Measurements from ENCODE around the gene LPCAT4. TPM values are rescaled to one million over a fixed set of nuclear protein-coding genes. Genes with fewer than 3 reads are reported as not detected.

Gene LPCAT4
- total RNA-seq, 2 experiments from 2014 or later: 112 to 119 TPM

- Mint-ChIP-seq H3K27me3 (no peaks in the 10 kb centered on the region), H3K36me3 (peaks cover 21% of the 10 kb centered on the region), H3K27ac (no peak overlapping the region), H3K9me3 (no peaks in the 10 kb centered on the region), H3K4me1 (peaks cover 28% of the 10 kb centered on the region), H3K4me3 (peak overlapping the region; percentile 4)
- DNase-seq (no peak), ATAC-seq (ENCODE audit: low read depth) (no peak)
- POLR2A ChIA-PET: interaction anchor here (0.7 to 1.2 kb wide), 2 partner anchors 13 to 28 kb away, joined by 4 to 12 read pairs; partner anchors contain the start of gene LPCAT4
These were observed 27.1 kb downstream of the LPCAT4 start for GRCh38 chr15:34339946-34340345.

DNA sequence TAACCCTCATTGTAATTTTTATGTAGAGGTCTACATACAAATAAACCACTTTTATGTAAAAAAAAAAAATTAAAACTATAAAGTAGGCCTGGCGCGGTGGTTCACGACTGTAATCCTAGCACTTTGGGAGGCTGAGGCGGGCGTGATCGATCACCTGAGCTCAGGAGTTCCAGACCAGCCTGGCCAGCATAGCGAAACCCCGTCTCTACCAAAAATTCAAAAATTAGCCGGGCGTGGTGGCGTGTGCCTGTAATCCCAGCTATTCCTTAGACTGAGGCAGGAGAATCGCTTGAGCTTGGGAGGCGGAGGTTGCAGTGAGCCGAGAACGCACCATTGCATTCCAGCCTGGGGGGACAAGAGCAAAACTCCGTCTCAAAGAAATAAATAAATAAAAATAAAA lies 28.6 kb downstream of the LPCAT4 start:
- no peaks in the 10 kb centered on the region for H3K27me3 Mint-ChIP-seq
- POLR2A ChIA-PET: interaction anchor here (0.8 to 5.3 kb wide), 11 partner anchors 11 to 245 kb away, joined by 3 to 66 read pairs (median 4); partner anchors contain the start of genes GOLGA8B, KATNBL1 and LPCAT4
- no peak overlapping the region for H3K27ac Mint-ChIP-seq
- peaks cover 21% of the 10 kb centered on the region for H3K36me3 Mint-ChIP-seq
- H3K9me3 Mint-ChIP-seq: no peaks in the 10 kb centered on the region
- DNase-seq (no peak), ATAC-seq (ENCODE audit: low read depth) (no peak)
- peak overlapping the region; percentile 82 for H3K4me3 Mint-ChIP-seq
- H3K4me1 Mint-ChIP-seq: peaks cover 40% of the 10 kb centered on the region

DNA sequence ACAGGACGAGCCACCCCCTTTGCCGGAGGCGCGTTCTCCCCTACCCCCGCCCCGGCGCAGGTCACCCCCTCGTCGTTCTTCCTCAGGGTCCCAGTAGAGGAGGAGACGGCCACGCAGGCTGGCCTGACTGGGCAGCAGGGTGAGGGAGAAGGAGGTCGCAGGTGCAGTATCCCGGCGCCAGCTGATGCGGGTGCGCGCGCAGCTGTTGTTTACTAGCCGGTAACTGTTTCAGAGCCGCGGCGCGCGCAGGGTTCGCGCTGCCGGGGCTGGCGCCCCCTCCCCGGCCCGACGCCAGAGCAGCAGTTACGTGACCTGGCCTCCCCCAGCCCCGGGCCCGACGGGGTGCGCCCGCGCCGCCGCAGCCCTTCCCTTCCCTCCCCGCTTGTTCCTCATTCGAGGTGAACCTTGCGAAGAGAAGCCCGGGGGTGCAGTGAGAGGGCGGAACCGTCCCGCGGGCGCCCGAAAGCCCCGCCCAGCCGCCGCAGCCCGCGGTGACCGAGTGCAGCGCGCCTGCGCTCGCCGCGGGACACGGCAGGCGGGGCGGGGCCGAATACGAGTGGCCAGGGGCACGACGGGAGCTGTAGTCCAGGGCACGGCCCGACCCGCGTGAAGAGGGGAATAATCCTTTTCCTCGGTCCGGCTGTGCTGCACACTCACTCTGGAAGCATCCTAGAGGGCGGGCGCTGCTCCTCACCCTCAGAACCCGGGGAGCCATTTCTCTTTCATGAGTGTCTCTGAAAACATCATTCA lies 29.3 kb downstream of the LPCAT4 start, which contains the start of gene SLC12A6:
Gene SLC12A6 (minus strand): TSS at position 225 of the 750 bp plus-strand sequence. CDS start 1,101 bp downstream, outside the sequence.
- POLR2A ChIA-PET: interaction anchor here (0.8 to 5.3 kb wide), 12 partner anchors 10 to 246 kb away, joined by 3 to 66 read pairs (median 4); partner anchors contain the start of genes EMC7, GOLGA8B, KATNBL1 and LPCAT4
- ATAC-seq (ENCODE audit: low read depth) (peak; percentile 84), DNase-seq (peak; percentile 98)
- Mint-ChIP-seq H3K27me3 (no peaks in the 10 kb centered on the region), H3K9me3 (no peaks in the 10 kb centered on the region), H3K4me3 (peak within 1 kb of the TSS; percentile 96), H3K4me1 (peaks cover 40% of the 10 kb centered on the region), H3K36me3 (peaks cover 21% of the 10 kb centered on the region), H3K27ac (peak within 1 kb of the TSS; percentile 99)

- DNase-seq (no peak), ATAC-seq (ENCODE audit: low read depth) (peak; percentile 9)
- Mint-ChIP-seq H3K36me3 (peaks cover 19% of the 10 kb centered on the region), H3K27me3 (no peaks in the 10 kb centered on the region), H3K9me3 (no peaks in the 10 kb centered on the region), H3K4me3 (peak overlapping the region; percentile 96), H3K4me1 (peaks cover 43% of the 10 kb centered on the region), H3K27ac (peak overlapping the region; percentile 99)
- POLR2A ChIA-PET: interaction anchor here (1.0 to 5.3 kb wide), 9 partner anchors 10 to 236 kb away, joined by 3 to 66 read pairs (median 5); partner anchors contain the start of genes EMC7, KATNBL1, LPCAT4 and PGBD4
These were observed 29.9 kb downstream of the LPCAT4 start for GRCh38 chr15:34336991-34337556.

- Mint-ChIP-seq H3K36me3 (peaks cover 14% of the 10 kb centered on the region), H3K27ac (peak overlapping the region; percentile 99)
- DNase-seq: no peak
These were observed 30.6 kb downstream of the LPCAT4 start for GRCh38 chr15:34336231-34336990.

DNA sequence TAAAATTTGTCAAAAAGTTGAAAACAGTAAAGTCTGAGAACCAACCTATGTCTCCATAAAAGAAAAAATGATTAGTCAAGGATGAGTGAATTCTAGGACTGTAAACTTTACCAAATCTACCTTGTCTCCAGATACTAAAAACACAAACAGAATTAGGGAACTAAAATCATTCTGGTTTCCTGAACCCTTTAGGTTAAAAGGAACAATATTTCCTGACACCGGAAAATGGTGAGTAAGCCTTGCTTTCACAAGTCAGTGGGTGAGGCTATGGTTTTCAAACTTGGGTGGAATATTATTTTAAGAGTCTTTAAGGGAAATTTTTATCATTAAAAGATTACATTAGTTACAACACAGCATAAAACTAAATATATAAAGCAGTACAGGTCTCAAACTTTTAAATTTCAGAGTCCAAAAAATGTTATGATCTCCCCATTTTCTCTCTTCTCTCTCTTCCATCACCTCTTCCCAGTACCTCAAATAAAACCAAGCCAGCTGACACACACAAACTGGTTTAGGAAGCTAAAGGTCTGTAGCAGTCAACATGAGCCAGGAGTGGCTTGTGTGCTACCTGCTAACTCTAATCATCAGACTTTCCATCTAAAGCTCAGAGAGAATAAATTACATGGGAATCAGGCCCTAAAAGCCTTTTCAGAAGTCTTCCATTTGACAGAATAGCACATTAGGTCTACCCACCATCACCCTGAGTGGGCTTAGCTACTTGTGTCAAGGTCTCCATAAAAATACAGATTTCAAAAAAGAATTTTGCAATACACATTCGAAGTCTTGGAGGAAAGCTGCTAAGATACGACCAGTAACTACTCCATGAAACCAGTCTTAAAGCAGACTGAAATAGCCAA lies 31.6 kb downstream of the LPCAT4 start:
- no peak for DNase-seq
- peaks cover 7% of the 10 kb centered on the region for H3K36me3 Mint-ChIP-seq
- peak overlapping the region; percentile 96 for H3K4me3 Mint-ChIP-seq
- peak overlapping the region; percentile 99 for H3K27ac Mint-ChIP-seq
- POLR2A ChIA-PET: interaction anchor here (0.6 to 5.3 kb wide), 6 partner anchors 8 to 717 kb away, joined by 3 to 66 read pairs (median 20); partner anchors contain the start of gene LPCAT4
- ATAC-seq (ENCODE audit: low read depth): no peak
- no peaks in the 10 kb centered on the region for H3K27me3 Mint-ChIP-seq
- H3K4me1 Mint-ChIP-seq: peaks cover 46% of the 10 kb centered on the region
- no peaks in the 10 kb centered on the region for H3K9me3 Mint-ChIP-seq

More at GRCh38 chr15:34336231-34336990, 30.6 kb downstream of the LPCAT4 start:
- Mint-ChIP-seq H3K4me1 (peaks cover 43% of the 10 kb centered on the region), H3K4me3 (peak overlapping the region; percentile 96), H3K9me3 (no peaks in the 10 kb centered on the region), H3K27me3 (no peaks in the 10 kb centered on the region)
- ATAC-seq (ENCODE audit: low read depth): no peak
- POLR2A ChIA-PET: interaction anchor here (0.6 to 5.3 kb wide), 5 partner anchors 9 to 716 kb away, joined by 3 to 66 read pairs (median 34); partner anchors contain the start of gene LPCAT4

DNA sequence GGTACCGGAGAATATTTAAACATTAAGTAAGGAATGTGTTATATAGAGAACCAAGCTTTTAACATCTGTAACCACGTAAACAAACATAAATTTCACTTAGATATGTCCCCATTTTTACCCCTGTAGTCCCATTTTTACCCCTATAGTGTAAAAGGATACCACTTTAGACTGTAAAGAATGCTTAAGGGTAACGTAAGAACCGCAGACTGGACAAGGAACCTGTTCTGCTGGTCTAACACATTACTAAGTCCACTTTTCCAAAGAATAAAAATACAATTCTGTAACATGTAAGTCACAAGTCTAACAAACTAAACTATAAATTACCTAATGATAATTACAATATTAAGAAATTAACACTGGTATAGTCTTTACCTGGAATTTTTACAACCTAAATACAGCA lies 32.3 kb downstream of the LPCAT4 start:
- no peaks in the 10 kb centered on the region for H3K27me3 Mint-ChIP-seq
- POLR2A ChIA-PET: interaction anchor here (1.0 to 5.3 kb wide), 3 partner anchors 9 to 32 kb away, joined by 3 to 34 read pairs (median 4); partner anchors contain the start of gene LPCAT4
- peak overlapping the region; percentile 96 for H3K4me3 Mint-ChIP-seq
- ATAC-seq (ENCODE audit: low read depth) (no peak), DNase-seq (no peak)
- peaks cover 2% of the 10 kb centered on the region for H3K36me3 Mint-ChIP-seq
- H3K4me1 Mint-ChIP-seq: peaks cover 47% of the 10 kb centered on the region
- peak overlapping the region; percentile 99 for H3K27ac Mint-ChIP-seq
- no peaks in the 10 kb centered on the region for H3K9me3 Mint-ChIP-seq

DNA sequence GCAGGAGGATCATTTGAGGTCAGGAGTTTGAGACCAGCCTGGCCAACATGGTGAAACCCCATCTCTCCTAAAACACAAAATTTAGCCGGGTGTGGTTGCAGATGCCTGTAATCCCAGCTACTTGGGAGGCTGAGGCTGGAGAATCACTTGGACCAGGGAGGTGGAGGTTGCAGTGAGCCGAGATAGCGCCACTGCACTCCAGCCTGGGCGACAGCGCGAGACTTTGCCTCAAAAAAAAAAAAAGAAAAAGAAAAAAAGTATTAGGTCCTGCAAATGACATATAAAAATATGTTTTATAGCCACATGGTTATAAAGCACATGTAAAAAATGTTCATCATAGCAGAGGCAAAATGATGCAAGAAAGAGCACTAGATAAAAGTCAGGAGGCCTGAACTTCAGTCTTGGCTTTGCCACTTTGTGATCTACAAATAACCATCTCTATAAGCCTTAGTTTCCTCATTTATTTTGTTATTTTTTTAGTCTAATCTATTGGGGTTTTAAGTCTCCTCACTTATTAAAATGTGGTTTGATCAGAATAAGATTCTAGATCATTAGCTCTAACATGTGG lies 34.4 kb downstream of the LPCAT4 start:
- H3K36me3 Mint-ChIP-seq: peaks cover 2% of the 10 kb centered on the region
- DNase-seq (no peak), ATAC-seq (ENCODE audit: low read depth) (no peak)
- peaks cover 59% of the 10 kb centered on the region for H3K4me1 Mint-ChIP-seq
- H3K27me3 Mint-ChIP-seq: no peaks in the 10 kb centered on the region
- H3K27ac Mint-ChIP-seq: peak overlapping the region; percentile 83
- no peaks in the 10 kb centered on the region for H3K9me3 Mint-ChIP-seq
- peak overlapping the region; percentile 45 for H3K4me3 Mint-ChIP-seq
- POLR2A ChIA-PET: interaction anchor here (0.8 kb wide), 1 partner anchor 118 kb away, joined by 3 read pairs; no protein-coding TSS in a partner anchor

GRCh38 chr15:34331809-34332208 lies 35.2 kb downstream of the LPCAT4 start:
- DNase-seq (no peak), ATAC-seq (ENCODE audit: low read depth) (peak; percentile 68)
- Mint-ChIP-seq H3K27ac (peak overlapping the region; percentile 83), H3K36me3 (peaks cover 2% of the 10 kb centered on the region), H3K4me3 (peak overlapping the region; percentile 45), H3K27me3 (no peaks in the 10 kb centered on the region), H3K4me1 (peaks cover 64% of the 10 kb centered on the region), H3K9me3 (no peaks in the 10 kb centered on the region)
- POLR2A ChIA-PET: interaction anchor here (5.0 kb wide), 1 partner anchor 35 kb away, joined by 26 read pairs; the partner anchor contains the start of gene LPCAT4

DNA sequence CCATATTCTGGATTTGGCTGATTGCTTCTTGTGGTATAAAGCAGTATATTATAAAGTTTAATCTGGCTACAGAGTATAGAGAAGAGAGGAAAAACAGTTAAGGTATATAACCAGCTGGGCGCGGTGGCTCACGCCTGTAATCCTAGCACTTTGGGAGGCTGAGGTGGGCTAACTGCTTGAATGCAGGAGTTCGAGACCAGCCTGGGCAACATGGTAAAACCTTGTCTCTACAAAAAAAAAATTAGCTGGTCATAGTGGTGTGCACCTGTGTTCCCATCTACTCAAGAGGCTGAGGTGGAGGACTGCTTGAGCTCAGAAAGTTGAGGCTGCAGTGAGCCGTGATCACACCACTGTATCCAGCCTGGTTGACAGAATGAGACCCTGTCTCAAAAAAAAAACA lies 36.7 kb downstream of the LPCAT4 start:
- POLR2A ChIA-PET: interaction anchor here (0.6 to 6.0 kb wide), 7 partner anchors 7 to 658 kb away, joined by 3 to 66 read pairs (median 6); partner anchors contain the start of genes GOLGA8B, LPCAT4, SLC12A6 and ZNF770
- Mint-ChIP-seq H3K27me3 (no peaks in the 10 kb centered on the region), H3K27ac (peak overlapping the region; percentile 67), H3K36me3 (peaks cover 2% of the 10 kb centered on the region), H3K4me1 (peaks cover 63% of the 10 kb centered on the region), H3K9me3 (no peaks in the 10 kb centered on the region), H3K4me3 (peak overlapping the region; percentile 11)
- ATAC-seq (ENCODE audit: low read depth) (no peak), DNase-seq (no peak)

DNA sequence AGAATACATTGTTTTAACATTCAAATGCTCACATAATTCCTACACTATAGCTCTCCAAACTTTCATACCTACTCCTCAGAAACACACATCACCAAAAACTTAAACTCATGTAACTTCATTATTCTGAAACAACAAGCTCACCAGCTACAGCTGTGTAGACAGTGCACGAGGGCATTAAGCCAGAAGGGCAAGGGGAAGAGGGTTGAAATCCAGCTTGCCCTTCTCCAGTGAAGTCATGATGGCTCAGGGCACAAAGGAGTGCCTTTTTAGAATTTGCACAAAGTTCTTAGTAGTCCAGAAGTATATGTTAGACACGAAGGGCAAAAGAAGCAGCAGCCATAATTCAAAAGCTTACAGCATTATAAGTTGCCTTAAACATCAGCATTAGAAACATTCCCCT lies 38.0 kb downstream of the LPCAT4 start:
- peak overlapping the region; percentile 88 for H3K27ac Mint-ChIP-seq
- DNase-seq: no peak
- peaks cover 58% of the 10 kb centered on the region for H3K4me1 Mint-ChIP-seq
- peak overlapping the region; percentile 61 for H3K4me3 Mint-ChIP-seq
- no peaks in the 10 kb centered on the region for H3K27me3 Mint-ChIP-seq
- H3K36me3 Mint-ChIP-seq: peaks cover 2% of the 10 kb centered on the region
- POLR2A ChIA-PET: interaction anchor here (0.6 to 6.0 kb wide), 6 partner anchors 8 to 255 kb away, joined by 3 to 66 read pairs (median 13); partner anchors contain the start of genes GOLGA8B, LPCAT4, NOP10 and NUTM1
- no peaks in the 10 kb centered on the region for H3K9me3 Mint-ChIP-seq
- no peak for ATAC-seq (ENCODE audit: low read depth)
